ENCODE measurements around the gene POLR2A.

- no peak for TF ChIP-seq CTCF (IDR thresholded peaks at IDR 0.05)
- no peak for TF ChIP-seq POLR2A (IDR thresholded peaks at IDR 0.05)
These were observed 11.8 kb downstream of the POLR2A start for GRCh38 chr17:7495906-7496434.

Measured in right lobe of liver (tissue), 4 donors.